MCF 10A (cell line): ENCODE measurements around the gene CD9. TPM values are rescaled to one million over a fixed set of nuclear protein-coding genes. Genes with fewer than 3 reads are reported as not detected.
"Not testable (repeated sequence)": the region's sequence is repeated elsewhere in the genome, so short reads cannot be mapped to it uniquely, and the experiment has no call there.

Experiments used
- BruUV-seq: library from RNA; stranded (reverse); fragments of 400-500 nt; replicated peaks from 2 replicates; lab custom pipeline; 2021; lab: Mats Ljungman, UMichigan
- CTCF ChIA-PET: fragments of 300-600 bp; sonication (Branson Sonifier 250); formaldehyde crosslinking; extraction: SDS; loops from one replicate; lab custom pipeline; 2021; ENCODE audit warnings: antibody characterized with exemption, inconsistent platforms; lab: Yijun Ruan, JAX
- POLR2A ChIA-PET: fragments of 300-600, 350-650 bp; sonication (Branson Sonifier 250); formaldehyde crosslinking; extraction: SDS; loops from one replicate; lab custom pipeline; 2020; ENCODE audit warnings: antibody characterized with exemption, inconsistent platforms; lab: Yijun Ruan, JAX
- DNase-seq: peaks from one replicate; pipeline ENCODE4 v3.0.0-alpha.2; 2018; ENCODE audit not compliant: unreplicated experiment
- H3K27ac Mint-ChIP-seq: one replicate; pipeline ENCODE4 v1.8.0; 2022; ENCODE audit warnings: mild to moderate bottlenecking, low read depth, mixed read lengths; ENCODE audit not compliant: unreplicated experiment
- H3K27me3 Mint-ChIP-seq: one replicate; pipeline ENCODE4 v1.8.0; 2022; ENCODE audit warnings: mixed read lengths; ENCODE audit not compliant: insufficient read depth, unreplicated experiment
- H3K36me3 Mint-ChIP-seq: one replicate; pipeline ENCODE4 v1.8.0; 2022; ENCODE audit warnings: mild to moderate bottlenecking, moderate library complexity, mixed read lengths; ENCODE audit not compliant: insufficient read depth, unreplicated experiment
- H3K4me1 Mint-ChIP-seq: one replicate; pipeline ENCODE4 v1.8.0; 2022; ENCODE audit warnings: mixed read lengths; ENCODE audit not compliant: insufficient read depth, unreplicated experiment
- H3K4me3 Mint-ChIP-seq: one replicate; pipeline ENCODE4 v1.8.0; 2022; ENCODE audit warnings: mild to moderate bottlenecking, moderate library complexity, mixed read lengths; ENCODE audit not compliant: unreplicated experiment
- H3K9me3 Mint-ChIP-seq: one replicate; pipeline ENCODE4 v1.8.0; 2022; ENCODE audit warnings: mixed read lengths; ENCODE audit not compliant: unreplicated experiment
- CTCF ChIP-seq: fragments of 200-600 bp; IDR thresholded peaks from one replicate; pipeline ENCODE4 v1.8.0; 2022; ENCODE audit warnings: antibody characterized with exemption, mild to moderate bottlenecking; ENCODE audit not compliant: unreplicated experiment
- intact Hi-C: fragments of 100-400 bp; cut with micrococcal nuclease; formaldehyde crosslinking; loops from 2 replicates; pipeline ENCODE4 v1.14.1; 2022
- total RNA-seq: library from RNA; stranded (reverse); gene quantifications from 2 replicates; pipeline ENCODE4 v1.2.3, GENCODE V29; 2022

The CD9 gene
- total RNA-seq, 1 experiment from 2014 or later: 31.1 TPM

GRCh38 chr12:6206327-6206726 lies 6.1 kb downstream of the CD9 start:
- no peak overlapping the region for H3K27ac Mint-ChIP-seq
- H3K4me3 Mint-ChIP-seq: no peak overlapping the region
- TF ChIP-seq CTCF: no peak
- ChIA-PET CTCF (interaction anchor here (0.8 to 14.5 kb wide), 5 partner anchors 11 to 78 kb away, joined by 3 to 369 read pairs (median 7); no protein-coding TSS in a partner anchor), POLR2A (interaction anchor here (7.5 kb wide), 1 partner anchor 70 kb away, joined by 116 read pairs; no protein-coding TSS in a partner anchor)
- peaks cover 26% of the 10 kb centered on the region for H3K4me1 Mint-ChIP-seq
- H3K27me3 Mint-ChIP-seq: no peaks in the 10 kb centered on the region
- H3K36me3 Mint-ChIP-seq: peaks cover 13% of the 10 kb centered on the region
- no peaks in the 10 kb centered on the region for H3K9me3 Mint-ChIP-seq
- no TSS peak for BruUV-seq
- intact Hi-C loops: no loop called here
- no peak for DNase-seq

GRCh38 chr12:6207259-6207925 lies 7.2 kb downstream of the CD9 start:
- Mint-ChIP-seq H3K4me1 (peaks cover 19% of the 10 kb centered on the region), H3K4me3 (no peak overlapping the region), H3K9me3 (no peaks in the 10 kb centered on the region), H3K27me3 (no peaks in the 10 kb centered on the region), H3K36me3 (peaks cover 13% of the 10 kb centered on the region), H3K27ac (no peak overlapping the region)
- BruUV-seq: no TSS peak
- no peak for DNase-seq
- no peak for TF ChIP-seq CTCF
- intact Hi-C loops: no loop called here
- CTCF ChIA-PET: interaction anchor here (0.6 to 3.8 kb wide), 10 partner anchors 9 to 332 kb away, joined by 3 to 19 read pairs (median 4); no protein-coding TSS in a partner anchor
- POLR2A ChIA-PET: interaction anchor here (1.4 kb wide), 1 partner anchor 19 kb away, joined by 3 read pairs; no protein-coding TSS in a partner anchor

DNA sequence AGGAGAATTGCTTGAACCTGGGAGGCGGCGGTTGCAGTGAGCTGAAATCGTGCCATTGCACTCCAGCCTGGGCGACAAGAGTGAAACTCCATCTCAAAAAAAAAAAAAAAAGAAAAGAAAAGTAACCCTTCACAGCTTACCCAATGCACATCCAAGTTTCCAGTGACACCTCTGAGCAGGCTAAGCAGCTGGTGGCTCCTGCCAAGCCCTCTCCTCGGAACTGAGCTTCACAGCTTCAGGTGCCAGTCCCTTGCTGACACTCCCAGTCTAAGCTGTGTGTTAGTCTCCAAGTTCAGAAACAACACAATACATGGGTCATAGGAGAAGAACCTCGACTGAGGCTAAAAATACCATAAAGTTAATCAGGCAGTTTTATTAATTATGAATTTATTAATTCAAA lies 7.9 kb downstream of the CD9 start:
- Mint-ChIP-seq H3K4me1 (peaks cover 15% of the 10 kb centered on the region), H3K9me3 (no peaks in the 10 kb centered on the region), H3K36me3 (peaks cover 18% of the 10 kb centered on the region), H3K27me3 (no peaks in the 10 kb centered on the region), H3K4me3 (no peak overlapping the region), H3K27ac (no peak overlapping the region)
- CTCF ChIA-PET: interaction anchor here (0.6 to 3.8 kb wide), 9 partner anchors 9 to 331 kb away, joined by 3 to 19 read pairs (median 4); no protein-coding TSS in a partner anchor
- no peak for TF ChIP-seq CTCF
- intact Hi-C loops: no loop called here
- DNase-seq: no peak
- no TSS peak for BruUV-seq
- POLR2A ChIA-PET: interaction anchor here (1.2 to 1.4 kb wide), 2 partner anchors 18 to 21 kb away, joined by 3 to 4 read pairs; no protein-coding TSS in a partner anchor

DNA sequence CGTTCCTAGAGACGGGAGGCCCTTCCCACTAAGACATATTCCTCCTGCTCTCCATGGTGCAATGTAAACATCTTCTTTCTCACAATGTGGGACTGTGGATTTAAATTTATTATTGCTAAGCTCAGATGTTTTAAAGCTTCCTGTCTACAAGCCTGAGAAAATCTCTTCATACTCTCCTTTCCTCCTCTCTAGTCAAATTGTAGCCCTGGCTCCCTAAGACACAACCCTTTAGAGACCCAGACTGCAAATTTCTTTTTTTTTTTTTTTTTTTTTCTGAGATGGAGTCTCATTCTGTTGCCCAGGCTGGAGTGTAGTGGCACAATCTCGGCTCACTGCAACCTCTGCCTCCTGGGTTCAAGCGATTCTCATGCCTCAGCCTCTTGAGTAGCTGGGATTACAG lies 9.2 kb downstream of the CD9 start:
- H3K27ac Mint-ChIP-seq, BruUV-seq: not testable (repeated sequence)

More for the DNA sequence above, 9.2 kb downstream of the CD9 start:
- H3K27me3 Mint-ChIP-seq, H3K4me3 Mint-ChIP-seq, H3K9me3 Mint-ChIP-seq, DNase-seq, intact Hi-C loops: not testable (repeated sequence)
- ChIA-PET CTCF (interaction anchor here (0.6 to 8.1 kb wide), 6 partner anchors 7 to 111 kb away, joined by 3 to 73 read pairs (median 5); partner anchors contain the start of gene CD9), POLR2A (interaction anchor here (1.2 to 7.8 kb wide), 2 partner anchors 7 to 20 kb away, joined by 4 to 102 read pairs; partner anchors contain the start of gene CD9)
- Mint-ChIP-seq H3K4me1 (peaks cover 17% of the 10 kb centered on the region), H3K36me3 (peaks cover 18% of the 10 kb centered on the region)
